Measurements from ENCODE around the gene PKN3. TPM values are rescaled to one million over a fixed set of nuclear protein-coding genes. Genes with fewer than 3 reads are reported as not detected.

PKN3 gene
- polyA plus RNA-seq, 4 donors: 4.1 to 12.3 (median 4.5) TPM

GRCh38 chr9:128669786-128670185 lies 32.5 kb upstream of the PKN3 start:
- Histone ChIP-seq H3K4me1 (ENCODE audit: control insufficient read depth in 3 of 3, insufficient read depth in 2 of 3, low read depth in 1 of 3, low read length in 2 of 3) (no peaks in the 10 kb centered on the region), H3K4me3 (ENCODE audit: low read depth in 1 of 3, low read length in 3 of 3) (no peak overlapping the region), H3K9me3 (ENCODE audit: control insufficient read depth in 2 of 2, insufficient read depth in 1 of 2, low read depth in 1 of 2, low read length in 1 of 2) (no peaks in the 10 kb centered on the region), H3K27me3 (ENCODE audit: control insufficient read depth in 3 of 3, insufficient read depth in 3 of 3, low read length in 3 of 3) (no peaks in the 10 kb centered on the region), H3K36me3 (ENCODE audit: control insufficient read depth in 3 of 3, insufficient read depth in 2 of 3, low read depth in 1 of 3, low read length in 3 of 3) (peaks cover 0 to 7% (median 0%) of the 10 kb centered on the region in 3 donors), H3K27ac (ENCODE audit: low read depth in 1 of 3, low read length in 2 of 3) (no peak overlapping the region)
- DNase-seq (no peak), FAIRE-seq (no peak)
- WGBS, 3 donors: 95% methylated on average over 6 of the region's 6 CpGs

DNA sequence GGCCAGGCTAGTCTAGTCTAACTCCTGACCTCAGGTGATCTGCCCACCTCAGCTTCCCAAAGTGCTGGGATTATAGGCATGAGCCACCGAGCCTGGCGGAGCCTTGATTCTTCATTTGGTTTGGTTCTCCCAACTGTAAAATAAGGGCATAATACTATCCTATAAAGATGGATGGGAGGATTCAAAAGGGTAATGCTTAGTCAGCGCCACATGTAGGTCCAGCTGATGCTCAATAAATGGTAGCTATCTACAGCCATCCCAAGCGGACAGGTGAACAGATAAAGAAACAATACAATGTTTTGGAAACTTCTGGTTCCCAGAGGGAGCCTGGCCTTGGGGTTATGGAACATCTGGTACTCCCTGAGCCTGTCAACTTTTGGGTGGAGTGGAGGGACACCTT lies 26.9 kb upstream of the PKN3 start:
- Histone ChIP-seq H3K4me3 (ENCODE audit: low read depth in 1 of 3, low read length in 3 of 3) (no peak overlapping the region), H3K36me3 (ENCODE audit: control insufficient read depth in 3 of 3, insufficient read depth in 2 of 3, low read depth in 1 of 3, low read length in 3 of 3) (peaks cover 0 to 22% (median 0%) of the 10 kb centered on the region in 3 donors), H3K27me3 (ENCODE audit: control insufficient read depth in 3 of 3, insufficient read depth in 3 of 3, low read length in 3 of 3) (no peaks in the 10 kb centered on the region), H3K4me1 (ENCODE audit: control insufficient read depth in 3 of 3, insufficient read depth in 2 of 3, low read depth in 1 of 3, low read length in 2 of 3) (peaks cover 0 to 8% (median 0%) of the 10 kb centered on the region in 3 donors), H3K27ac (ENCODE audit: low read depth in 1 of 3, low read length in 2 of 3) (no peak overlapping the region), H3K9me3 (ENCODE audit: control insufficient read depth in 2 of 2, insufficient read depth in 1 of 2, low read depth in 1 of 2, low read length in 1 of 2) (no peaks in the 10 kb centered on the region)
- FAIRE-seq (no peak), DNase-seq (no peak)
- 95 to 97% (median 95%) methylated on average over 4 of the region's 4 CpGs for WGBS, 3 donors

DNA sequence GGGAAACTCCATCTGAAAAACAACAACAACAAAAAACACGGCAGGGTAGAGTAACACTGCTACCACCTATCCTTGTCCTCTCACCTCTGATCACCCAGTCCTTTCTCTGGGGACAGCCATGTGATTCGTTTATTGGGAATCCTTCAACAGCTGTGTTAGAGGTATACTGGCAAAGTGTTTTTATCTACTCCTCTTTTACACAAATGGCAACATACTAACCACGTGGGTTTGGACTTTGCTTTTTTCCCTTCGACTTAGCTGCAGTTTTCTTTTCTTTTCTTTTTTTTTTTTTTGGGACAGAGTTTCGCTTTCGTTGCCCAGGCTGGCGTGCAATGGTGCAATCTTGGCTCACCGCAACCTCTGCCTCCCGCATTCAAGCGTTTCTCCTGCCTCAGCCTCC lies 24.5 kb upstream of the PKN3 start:
- WGBS, 3 donors: 29 to 63% (median 40%) methylated on average over 10 of the region's 10 CpGs
- FAIRE-seq: no peak
- peaks cover 0 to 8% (median 0%) of the 10 kb centered on the region in 3 donors for H3K4me1 ChIP-seq (ENCODE audit: control insufficient read depth in 3 of 3, insufficient read depth in 2 of 3, low read depth in 1 of 3, low read length in 2 of 3)
- DNase-seq: peak; percentile 81 to 82
- peak overlapping the region in 2 of 3 donors; percentile 19 to 21 for H3K4me3 ChIP-seq (ENCODE audit: low read depth in 1 of 3, low read length in 3 of 3)
- H3K36me3 ChIP-seq (ENCODE audit: control insufficient read depth in 3 of 3, insufficient read depth in 2 of 3, low read depth in 1 of 3, low read length in 3 of 3): peaks cover 0 to 22% (median 0%) of the 10 kb centered on the region in 3 donors
- no peaks in the 10 kb centered on the region for H3K9me3 ChIP-seq (ENCODE audit: control insufficient read depth in 2 of 2, insufficient read depth in 1 of 2, low read depth in 1 of 2, low read length in 1 of 2)
- no peaks in the 10 kb centered on the region for H3K27me3 ChIP-seq (ENCODE audit: control insufficient read depth in 3 of 3, insufficient read depth in 3 of 3, low read length in 3 of 3)
- H3K27ac ChIP-seq (ENCODE audit: low read depth in 1 of 3, low read length in 2 of 3): peak overlapping the region in 1 of 3 donors; percentile 78

GRCh38 chr9:128683340-128684064 lies 18.8 kb upstream of the PKN3 start:
- DNase-seq: peak; percentile 78 to 79
- H3K9me3 ChIP-seq (ENCODE audit: control insufficient read depth in 2 of 2, insufficient read depth in 1 of 2, low read depth in 1 of 2, low read length in 1 of 2): no peaks in the 10 kb centered on the region
- H3K4me3 ChIP-seq (ENCODE audit: low read depth in 1 of 3, low read length in 3 of 3): peak overlapping the region; percentile 50 to 69 (median 67)
- H3K4me1 ChIP-seq (ENCODE audit: control insufficient read depth in 3 of 3, insufficient read depth in 2 of 3, low read depth in 1 of 3, low read length in 2 of 3): peaks cover 9 to 42% (median 12%) of the 10 kb centered on the region in 3 donors
- no peak for FAIRE-seq
- no peaks in the 10 kb centered on the region for H3K36me3 ChIP-seq (ENCODE audit: control insufficient read depth in 3 of 3, insufficient read depth in 2 of 3, low read depth in 1 of 3, low read length in 3 of 3)
- 2 to 4% (median 3%) methylated on average over 21 of the region's 21 CpGs for WGBS, 3 donors
- peak overlapping the region; percentile 90 to 98 (median 94) for H3K27ac ChIP-seq (ENCODE audit: low read depth in 1 of 3, low read length in 2 of 3)
- no peaks in the 10 kb centered on the region for H3K27me3 ChIP-seq (ENCODE audit: control insufficient read depth in 3 of 3, insufficient read depth in 3 of 3, low read length in 3 of 3)

GRCh38 chr9:128684065-128684324 lies 18.3 kb upstream of the PKN3 start:
- H3K9me3 ChIP-seq (ENCODE audit: control insufficient read depth in 2 of 2, insufficient read depth in 1 of 2, low read depth in 1 of 2, low read length in 1 of 2): no peaks in the 10 kb centered on the region
- H3K4me3 ChIP-seq (ENCODE audit: low read depth in 1 of 3, low read length in 3 of 3): peak overlapping the region; percentile 50 to 69 (median 67)
- peaks cover 9 to 43% (median 12%) of the 10 kb centered on the region in 3 donors for H3K4me1 ChIP-seq (ENCODE audit: control insufficient read depth in 3 of 3, insufficient read depth in 2 of 3, low read depth in 1 of 3, low read length in 2 of 3)
- WGBS, 3 donors: 0 to 3% (median 1%) methylated on average over 3 of the region's 3 CpGs
- no peak for FAIRE-seq
- H3K36me3 ChIP-seq (ENCODE audit: control insufficient read depth in 3 of 3, insufficient read depth in 2 of 3, low read depth in 1 of 3, low read length in 3 of 3): no peaks in the 10 kb centered on the region
- H3K27ac ChIP-seq (ENCODE audit: low read depth in 1 of 3, low read length in 2 of 3): peak overlapping the region; percentile 90 to 98 (median 94)
- no peak for DNase-seq
- H3K27me3 ChIP-seq (ENCODE audit: control insufficient read depth in 3 of 3, insufficient read depth in 3 of 3, low read length in 3 of 3): no peaks in the 10 kb centered on the region

GRCh38 chr9:128684325-128685199 lies 17.7 kb upstream of the PKN3 start:
- peak overlapping the region; percentile 50 to 69 (median 67) for H3K4me3 ChIP-seq (ENCODE audit: low read depth in 1 of 3, low read length in 3 of 3)
- WGBS, 3 donors: 1 to 4% (median 4%) methylated on average over 15 of the region's 15 CpGs
- no peaks in the 10 kb centered on the region for H3K9me3 ChIP-seq (ENCODE audit: control insufficient read depth in 2 of 2, insufficient read depth in 1 of 2, low read depth in 1 of 2, low read length in 1 of 2)
- no peaks in the 10 kb centered on the region for H3K27me3 ChIP-seq (ENCODE audit: control insufficient read depth in 3 of 3, insufficient read depth in 3 of 3, low read length in 3 of 3)
- peak overlapping the region; percentile 90 to 98 (median 94) for H3K27ac ChIP-seq (ENCODE audit: low read depth in 1 of 3, low read length in 2 of 3)
- peaks cover 9 to 43% (median 12%) of the 10 kb centered on the region in 3 donors for H3K4me1 ChIP-seq (ENCODE audit: control insufficient read depth in 3 of 3, insufficient read depth in 2 of 3, low read depth in 1 of 3, low read length in 2 of 3)
- DNase-seq: peak; percentile 92 to 95
- no peaks in the 10 kb centered on the region for H3K36me3 ChIP-seq (ENCODE audit: control insufficient read depth in 3 of 3, insufficient read depth in 2 of 3, low read depth in 1 of 3, low read length in 3 of 3)
- no peak for FAIRE-seq

DNA sequence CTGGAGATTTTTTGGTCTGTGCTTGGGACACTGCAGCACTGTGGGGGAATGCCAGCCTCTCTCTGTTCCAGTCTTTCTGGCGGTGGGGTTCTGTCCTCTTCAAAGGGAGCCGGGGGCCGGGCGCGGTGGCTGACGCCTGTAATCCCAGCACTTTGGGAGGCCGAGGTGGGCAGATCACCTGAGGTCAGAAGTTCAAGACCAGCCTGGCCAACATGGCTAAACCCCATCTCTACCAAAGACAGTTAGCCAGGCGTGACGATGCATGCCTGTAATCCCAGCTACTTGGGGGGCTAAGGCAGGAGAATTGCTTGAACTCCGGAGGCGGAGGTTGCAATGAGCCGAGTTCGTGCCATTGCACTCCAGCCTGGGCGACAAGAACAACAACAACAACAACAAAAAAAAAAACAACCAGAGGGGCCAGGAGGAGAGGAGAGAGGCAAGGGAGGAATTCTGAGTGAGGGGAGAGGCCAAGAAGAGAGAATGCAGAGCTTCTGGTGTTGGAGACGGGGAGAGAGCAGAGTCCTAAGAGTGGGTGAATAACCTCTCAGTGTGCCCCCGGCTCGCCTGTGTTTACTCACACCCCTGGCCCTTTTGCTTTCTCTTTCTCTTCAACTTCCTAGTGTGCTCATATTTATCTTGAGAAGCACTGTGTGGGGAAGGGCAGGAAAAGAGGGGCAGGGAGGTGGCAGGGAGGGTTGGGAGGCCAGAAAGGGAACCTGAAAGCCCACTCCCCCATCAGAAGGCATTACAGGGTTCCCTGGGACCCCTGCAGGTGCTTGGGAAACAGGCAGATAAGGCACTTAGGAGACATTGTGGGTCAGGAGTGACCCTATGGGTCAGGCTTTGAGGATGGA lies 16.4 kb upstream of the PKN3 start:
- H3K36me3 ChIP-seq (ENCODE audit: control insufficient read depth in 3 of 3, insufficient read depth in 2 of 3, low read depth in 1 of 3, low read length in 3 of 3): peaks cover 0 to 4% (median 0%) of the 10 kb centered on the region in 3 donors
- no peak for FAIRE-seq
- H3K4me3 ChIP-seq (ENCODE audit: low read depth in 1 of 3, low read length in 3 of 3): peak overlapping the region in 2 of 3 donors; percentile 25 to 27

GRCh38 chr9:128687453-128687852 lies 14.8 kb upstream of the PKN3 start:
- H3K4me1 ChIP-seq (ENCODE audit: control insufficient read depth in 3 of 3, insufficient read depth in 2 of 3, low read depth in 1 of 3, low read length in 2 of 3): peaks cover 9 to 48% (median 14%) of the 10 kb centered on the region in 3 donors
- FAIRE-seq (no peak), DNase-seq (no peak)
- H3K9me3 ChIP-seq (ENCODE audit: control insufficient read depth in 2 of 2, insufficient read depth in 1 of 2, low read depth in 1 of 2, low read length in 1 of 2): no peaks in the 10 kb centered on the region
- WGBS, 3 donors: 94% methylated on average over 4 of the region's 4 CpGs
- H3K27ac ChIP-seq (ENCODE audit: low read depth in 1 of 3, low read length in 2 of 3): peak overlapping the region in 1 of 3 donors; percentile 98
- no peaks in the 10 kb centered on the region for H3K27me3 ChIP-seq (ENCODE audit: control insufficient read depth in 3 of 3, insufficient read depth in 3 of 3, low read length in 3 of 3)
- peaks cover 0 to 9% (median 4%) of the 10 kb centered on the region in 3 donors for H3K36me3 ChIP-seq (ENCODE audit: control insufficient read depth in 3 of 3, insufficient read depth in 2 of 3, low read depth in 1 of 3, low read length in 3 of 3)
- H3K4me3 ChIP-seq (ENCODE audit: low read depth in 1 of 3, low read length in 3 of 3): no peak overlapping the region

More for the DNA sequence above, 16.4 kb upstream of the PKN3 start:
- Histone ChIP-seq H3K4me1 (ENCODE audit: control insufficient read depth in 3 of 3, insufficient read depth in 2 of 3, low read depth in 1 of 3, low read length in 2 of 3) (peaks cover 9 to 43% (median 12%) of the 10 kb centered on the region in 3 donors), H3K9me3 (ENCODE audit: control insufficient read depth in 2 of 2, insufficient read depth in 1 of 2, low read depth in 1 of 2, low read length in 1 of 2) (no peaks in the 10 kb centered on the region), H3K27me3 (ENCODE audit: control insufficient read depth in 3 of 3, insufficient read depth in 3 of 3, low read length in 3 of 3) (no peaks in the 10 kb centered on the region), H3K27ac (ENCODE audit: low read depth in 1 of 3, low read length in 2 of 3) (peak overlapping the region; percentile 90 to 98 (median 94))
- DNase-seq: peak; percentile 87
- 30 to 44% (median 31%) methylated on average over 17 of the region's 17 CpGs for WGBS, 3 donors

Data from small intestine (tissue), 7 donors.